Endothelial cell of umbilical vein (primary cell): ENCODE measurements around the gene C1orf105. TPM values are rescaled to one million over a fixed set of nuclear protein-coding genes. Genes with fewer than 3 reads are reported as not detected.

Experiments
- BruUV-seq: library from RNA; stranded (reverse); fragments of 400-500 nt; replicated peaks from 2 replicates; lab custom pipeline; 2021; lab: Mats Ljungman, UMichigan
- CTCF ChIA-PET: fragments of 300-600, 350-600 bp; sonication (Branson Sonifier 250); formaldehyde crosslinking; loops from one replicate; lab custom pipeline; 2021; ENCODE audit warnings: antibody characterized with exemption, inconsistent platforms; lab: Charles Lee
- POLR2A ChIA-PET: fragments of 300-600, 350-600 bp; sonication (Branson Sonifier 250); formaldehyde crosslinking; loops from one replicate; lab custom pipeline; 2021; ENCODE audit warnings: antibody characterized with exemption, inconsistent platforms; lab: Charles Lee
- DNase-seq: peaks from one replicate; pipeline ENCODE4 v3.0.0-alpha.2; 2011; ENCODE audit warnings: low read depth, low spot score
- FAIRE-seq: peaks from 2 replicates; lab custom pipeline; 2011; peaks lifted over from hg19 to GRCh38; lab: Jason Lieb, UNC
- H2AFZ ChIP-seq: 2 replicates; pipeline ENCODE4 v1.6.0; 2012; ENCODE audit warnings: low read depth, low read length, control low read depth, inconsistent platforms
- H3K27ac ChIP-seq: 2 replicates; pipeline ENCODE4 v1.5.1; 2011; ENCODE audit warnings: low read depth, mild to moderate bottlenecking, control low read depth, low read length, moderate library complexity; ENCODE audit not compliant: insufficient read depth
- H3K27me3 ChIP-seq, 2 experiments: 2 replicates each; pipeline versions ENCODE4 v1.6.0 to v1.6.1; 2011; ENCODE audit warnings: low read length in 2 of 2, mixed read lengths in 1 of 2; ENCODE audit not compliant: control insufficient read depth in 2 of 2, insufficient read depth in 2 of 2
- H3K36me3 ChIP-seq, 2 experiments: 2 replicates in 1 of 2; 3 replicates in 1 of 2; pipeline ENCODE4 v1.5.1; 2011; ENCODE audit warnings: low read length in 2 of 2, mild to moderate bottlenecking in 1 of 2, moderate library complexity in 1 of 2; ENCODE audit not compliant: control insufficient read depth in 2 of 2, insufficient read depth in 2 of 2; ENCODE audit errors: extremely low read depth in 1 of 2
- H3K4me1 ChIP-seq: 3 replicates; pipeline ENCODE4 v1.5.1; 2011; ENCODE audit warnings: mild to moderate bottlenecking, low read length; ENCODE audit not compliant: control insufficient read depth, insufficient read depth; ENCODE audit errors: extremely low read depth
- H3K4me2 ChIP-seq: 2 replicates; pipeline ENCODE4 v1.6.1; 2011; ENCODE audit warnings: low read length, control low read depth, mixed read lengths; ENCODE audit not compliant: insufficient read depth
- H3K4me3 ChIP-seq, 3 experiments: fragments of 200-600 bp in 1 of 3; sonication (generic), shearing (Covaris generic) in 1 of 3; replicated peaks in 1 of 3; 2 replicates each; pipeline ENCODE4 v1.5.1; 2011 to 2016; ENCODE audit warnings: control low read depth in 3 of 3, low read length in 3 of 3, mild to moderate bottlenecking in 2 of 3, inconsistent platforms in 1 of 3, low read depth in 1 of 3, moderate library complexity in 1 of 3; ENCODE audit not compliant: insufficient read depth in 1 of 3
- H3K79me2 ChIP-seq: 2 replicates; pipeline ENCODE4 v1.6.0; 2012; ENCODE audit warnings: low read length, inconsistent platforms; ENCODE audit not compliant: control insufficient read depth, insufficient read depth
- H3K9ac ChIP-seq: replicated peaks from 2 replicates; pipeline ENCODE3; 2011; ENCODE audit warnings: low read length, control low read depth; ENCODE audit not compliant: insufficient read depth; ENCODE audit errors: extremely low read depth
- H3K9me1 ChIP-seq: replicated peaks from 3 replicates; pipeline ENCODE4 v1.6.0; 2011; ENCODE audit warnings: mild to moderate bottlenecking, low read length; ENCODE audit not compliant: control insufficient read depth, insufficient read depth; ENCODE audit errors: extremely low read depth
- H3K9me3 ChIP-seq: replicated peaks from 2 replicates; pipeline ENCODE4 v1.5.1; 2012; ENCODE audit warnings: low read length, inconsistent platforms; ENCODE audit not compliant: control insufficient read depth, insufficient read depth
- H4K20me1 ChIP-seq: replicated peaks from 2 replicates; pipeline ENCODE3; 2011; ENCODE audit warnings: mild to moderate bottlenecking, low read length; ENCODE audit not compliant: control insufficient read depth, insufficient read depth; ENCODE audit errors: extremely low read depth
- EZH2 ChIP-seq: IDR thresholded peaks from 2 replicates; pipeline ENCODE4 v1.6.1; 2012; ENCODE audit warnings: borderline replicate concordance, low read depth, mild to moderate bottlenecking, moderate library complexity, low read length, inconsistent platforms; ENCODE audit not compliant: severe bottlenecking
- FOS ChIP-seq: IDR thresholded peaks from 2 replicates; pipeline ENCODE4 v1.6.1; 2011; ENCODE audit warnings: mild to moderate bottlenecking, low read length, moderate library complexity, borderline replicate concordance; ENCODE audit not compliant: insufficient read depth
- GATA2 ChIP-seq: IDR thresholded peaks from 2 replicates; pipeline ENCODE4 v1.7.0; 2011; ENCODE audit warnings: low read depth, mild to moderate bottlenecking, moderate library complexity, mixed read lengths, low read length; ENCODE audit not compliant: insufficient read length, insufficient read depth
- JUN ChIP-seq: IDR thresholded peaks from 2 replicates; pipeline ENCODE4 v1.6.1; 2011; ENCODE audit warnings: borderline replicate concordance, low read depth; ENCODE audit not compliant: insufficient read length, insufficient read depth
- MYC ChIP-seq: IDR thresholded peaks from one replicate; pipeline ENCODE4 v1.6.1; 2011; ENCODE audit warnings: mild to moderate bottlenecking, low read depth, low read length
- POLR2A ChIP-seq: IDR thresholded peaks from 2 replicates; pipeline ENCODE4 v1.6.1; 2012; ENCODE audit warnings: low read depth, mild to moderate bottlenecking, control low read depth, low read length
- POLR2AphosphoS5 ChIP-seq: IDR thresholded peaks from 2 replicates; pipeline ENCODE4 v1.6.1; 2012; ENCODE audit warnings: low read depth, mild to moderate bottlenecking, control low read depth, low read length, moderate library complexity; ENCODE audit not compliant: insufficient read depth
- dilution Hi-C: fragments of 300-500 bp; cut with MboI; formaldehyde crosslinking; loops from one replicate; pipeline ENCODE4 v1.15.0; 2019; ENCODE audit warnings: low sequenced_read_pairs; ENCODE audit not compliant: extremely low pct_ligation_motif_present
- intact Hi-C: fragments of 100-400 bp; cut with micrococcal nuclease; formaldehyde crosslinking; loops from one replicate; pipeline ENCODE4 v1.10.0; 2022
- polyA plus RNA-seq, 4 experiments: library from polyadenylated mRNA; depleted of rRNA in 3 of 4; stranded (reverse) in 3 of 4; unstranded in 1 of 4; fragments of >200 nt; gene quantifications; 2 replicates each; pipeline versions ENCODE4 v1.2.1 to v1.2.3, GENCODE V29; 2011 to 2012; ENCODE audit warnings: missing spikeins in 1 of 4
- total RNA-seq: library from RNA; stranded (reverse); gene quantifications from 2 replicates; pipeline ENCODE4 v1.2.3, GENCODE V29; 2021
- TF ChIP-seq, protein P1 (sequence below): IDR thresholded peaks from 2 replicates; pipeline ENCODE4 v1.6.1; 2011; ENCODE audit not compliant: insufficient read depth, insufficient read length
- TF ChIP-seq, protein P2 (sequence below), 2 donors: IDR thresholded peaks; 1 replicate in 1 of 2; 2 replicates in 1 of 2; pipeline ENCODE4 v1.5.1; 2011; ENCODE audit warnings: low read length in 2 of 2, mild to moderate bottlenecking in 2 of 2, moderate library complexity in 2 of 2, control low read depth in 1 of 2, inconsistent platforms in 1 of 2, low read depth in 1 of 2; ENCODE audit not compliant: insufficient read depth in 1 of 2; ENCODE audit errors: extremely low read depth in 1 of 2

Gene C1orf105
- total and polyA plus RNA-seq, 2 donors (not counting 3 experiments of a cell fraction or from before 2014, with no cell fraction given) = not detected

GRCh38 chr1:172498857-172499256 is 78.4 kb downstream of the C1orf105 start:
- no peaks in the 10 kb centered on the region for H3K9me3 ChIP-seq
- CTCF ChIA-PET = no interaction called here

More at GRCh38 chr1:172498857-172499256, 78.4 kb downstream of the C1orf105 start:
- Histone ChIP-seq H3K4me1 (no peaks in the 10 kb centered on the region), H3K4me3 (no peak overlapping the region), H3K27ac (no peak overlapping the region), H3K27me3 (peaks cover 4 to 18% of the 10 kb centered on the region in 2 experiments), H2AFZ (no peak overlapping the region), H3K79me2 (no peaks in the 10 kb centered on the region), H3K9ac (no peak overlapping the region), H3K9me1 (no peaks in the 10 kb centered on the region), H3K36me3 (no peaks in the 10 kb centered on the region), H3K4me2 (no peak overlapping the region), H4K20me1 (no peaks in the 10 kb centered on the region)
- TF ChIP-seq MYC = no peak
- TF ChIP-seq FOS = no peak
- TF ChIP-seq POLR2AphosphoS5 = no peak
- TF ChIP-seq, protein P1, sequence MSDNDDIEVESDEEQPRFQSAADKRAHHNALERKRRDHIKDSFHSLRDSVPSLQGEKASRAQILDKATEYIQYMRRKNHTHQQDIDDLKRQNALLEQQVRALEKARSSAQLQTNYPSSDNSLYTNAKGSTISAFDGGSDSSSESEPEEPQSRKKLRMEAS = no peak
- TF ChIP-seq POLR2A = no peak
- TF ChIP-seq GATA2 = no peak
- TF ChIP-seq, protein P2, sequence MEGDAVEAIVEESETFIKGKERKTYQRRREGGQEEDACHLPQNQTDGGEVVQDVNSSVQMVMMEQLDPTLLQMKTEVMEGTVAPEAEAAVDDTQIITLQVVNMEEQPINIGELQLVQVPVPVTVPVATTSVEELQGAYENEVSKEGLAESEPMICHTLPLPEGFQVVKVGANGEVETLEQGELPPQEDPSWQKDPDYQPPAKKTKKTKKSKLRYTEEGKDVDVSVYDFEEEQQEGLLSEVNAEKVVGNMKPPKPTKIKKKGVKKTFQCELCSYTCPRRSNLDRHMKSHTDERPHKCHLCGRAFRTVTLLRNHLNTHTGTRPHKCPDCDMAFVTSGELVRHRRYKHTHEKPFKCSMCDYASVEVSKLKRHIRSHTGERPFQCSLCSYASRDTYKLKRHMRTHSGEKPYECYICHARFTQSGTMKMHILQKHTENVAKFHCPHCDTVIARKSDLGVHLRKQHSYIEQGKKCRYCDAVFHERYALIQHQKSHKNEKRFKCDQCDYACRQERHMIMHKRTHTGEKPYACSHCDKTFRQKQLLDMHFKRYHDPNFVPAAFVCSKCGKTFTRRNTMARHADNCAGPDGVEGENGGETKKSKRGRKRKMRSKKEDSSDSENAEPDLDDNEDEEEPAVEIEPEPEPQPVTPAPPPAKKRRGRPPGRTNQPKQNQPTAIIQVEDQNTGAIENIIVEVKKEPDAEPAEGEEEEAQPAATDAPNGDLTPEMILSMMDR (IDR thresholded peaks at IDR 0.05; ENCODE audit: extremely low read depth in 1 of 2, insufficient read depth in 1 of 2, low read depth in 1 of 2, low read length in 2 of 2) = no peak
- TF ChIP-seq EZH2 = no peak
- TF ChIP-seq JUN = no peak
- DNase-seq (no peak), FAIRE-seq (no peak)
- intact Hi-C loops (no loop called here), dilution Hi-C loops (no loop called here)
- POLR2A ChIA-PET = no interaction called here
- no TSS peak for BruUV-seq
